HepG2 (cell line): ENCODE data around the gene GTF2H3. TPM values are rescaled to one million over a fixed set of nuclear protein-coding genes. Genes with fewer than 3 reads are reported as not detected.
A peak's percentile ranks its signal among the peaks of the same experiment; 100 is the strongest.

Source experiments
- ARNT ChIP-seq: fragments of 450-650 bp; IDR thresholded peaks from 2 replicates; pipeline ENCODE4 v1.6.1; 2017
- DNMT3B ChIP-seq: conservative IDR thresholded peaks from 2 replicates; pipeline ENCODE4 v1.6.1; 2016; ENCODE audit warnings: missing biosample characterization, control low read depth
- EEA1 ChIP-seq: sonication (generic); formaldehyde crosslinking; IDR thresholded peaks from 2 replicates; pipeline ENCODE4 v1.5.1; 2020; ENCODE audit warnings: mild to moderate bottlenecking, missing genetic modification reagents, borderline replicate concordance
- HCFC1 ChIP-seq: fragments of 150-350 bp; IDR thresholded peaks from 2 replicates; pipeline ENCODE4 v1.6.1; 2014; ENCODE audit warnings: low read depth, low read length
- HDAC1 ChIP-seq: sonication (generic); formaldehyde crosslinking; IDR thresholded peaks from 2 replicates; pipeline ENCODE4 v1.5.1; 2020; ENCODE audit warnings: mild to moderate bottlenecking, missing genetic modification reagents
- IKZF4 ChIP-seq: sonication (generic); formaldehyde crosslinking; IDR thresholded peaks from 2 replicates; pipeline ENCODE4 v1.5.1; 2020; ENCODE audit warnings: borderline replicate concordance, mild to moderate bottlenecking, low read depth, missing genetic modification reagents; ENCODE audit errors: not compliant biosample characterization
- JUN ChIP-seq: sonication (generic); formaldehyde crosslinking; IDR thresholded peaks from 2 replicates; pipeline ENCODE4 v1.4.0; 2020; ENCODE audit warnings: mild to moderate bottlenecking, missing genetic modification reagents
- NBN ChIP-seq: fragments of 450-650 bp; conservative IDR thresholded peaks from 2 replicates; pipeline ENCODE4 v1.6.1; 2017
- NFE2L2 ChIP-seq: fragments of 150-350 bp; IDR thresholded peaks from 2 replicates; pipeline ENCODE4 v1.6.1; 2014; ENCODE audit warnings: low read length
- NR2F1 ChIP-seq, 2 experiments: fragments of 450-650 bp in 1 of 2; formaldehyde crosslinking in 1 of 2; IDR thresholded peaks; 2 replicates each; pipeline versions ENCODE4 v1.5.0 to v1.6.1; 2016 to 2020; ENCODE audit warnings: mild to moderate bottlenecking in 1 of 2, missing compliant biosample characterization in 1 of 2, missing genetic modification reagents in 1 of 2, moderate library complexity in 1 of 2
- REPIN1 ChIP-seq: sonication (generic); formaldehyde crosslinking; IDR thresholded peaks from 2 replicates; pipeline ENCODE4 v1.8.0; 2022; ENCODE audit warnings: missing genetic modification reagents, low read depth, mild to moderate bottlenecking, borderline replicate concordance
- SAP130 ChIP-seq: IDR thresholded peaks from 2 replicates; pipeline ENCODE4 v1.6.1; 2016; ENCODE audit warnings: low read depth
- TGIF2 ChIP-seq: IDR thresholded peaks from 2 replicates; pipeline ENCODE4 v1.6.1; 2016; ENCODE audit warnings: control low read depth, missing compliant biosample characterization
- ZKSCAN5 ChIP-seq: sonication (generic); formaldehyde crosslinking; IDR thresholded peaks from 2 replicates; pipeline ENCODE4 v1.5.1; 2020; ENCODE audit warnings: mild to moderate bottlenecking, missing genetic modification reagents
- ZNF282 ChIP-seq: fragments of 450-650 bp; IDR thresholded peaks from 2 replicates; pipeline ENCODE4 v1.6.1; 2018; ENCODE audit not compliant: partially characterized antibody
- ZNF407 ChIP-seq: sonication (generic); formaldehyde crosslinking; IDR thresholded peaks from one replicate; pipeline ENCODE4 v1.5.1; 2020; ENCODE audit warnings: mild to moderate bottlenecking, missing genetic modification reagents; ENCODE audit errors: not compliant biosample characterization
- ZNF564 ChIP-seq: sonication (generic); formaldehyde crosslinking; IDR thresholded peaks from 2 replicates; pipeline ENCODE4 v1.8.1; 2023; ENCODE audit warnings: mild to moderate bottlenecking, missing genetic modification reagents
- ZNF605 ChIP-seq: sonication (generic); formaldehyde crosslinking; IDR thresholded peaks from 2 replicates; pipeline ENCODE4 v1.8.0; 2022; ENCODE audit warnings: mild to moderate bottlenecking, missing genetic modification reagents
- ZNF660 ChIP-seq: sonication (generic); formaldehyde crosslinking; IDR thresholded peaks from 2 replicates; pipeline ENCODE4 v1.5.1; 2020; ENCODE audit warnings: mild to moderate bottlenecking, low read depth, missing genetic modification reagents, borderline replicate concordance
- ZNF740 ChIP-seq: sonication (generic); formaldehyde crosslinking; IDR thresholded peaks from 2 replicates; pipeline ENCODE4 v1.4.0; 2020; ENCODE audit warnings: missing genetic modification reagents
- ZNF777 ChIP-seq: sonication (generic); formaldehyde crosslinking; IDR thresholded peaks from 2 replicates; pipeline ENCODE4 v1.4.0; 2020; ENCODE audit warnings: missing genetic modification reagents
- ZNF891 ChIP-seq: sonication (generic); formaldehyde crosslinking; IDR thresholded peaks from 2 replicates; pipeline ENCODE4 v1.5.0; 2020; ENCODE audit warnings: mild to moderate bottlenecking, missing genetic modification reagents
- polyA plus RNA-seq, 8 experiments: library from polyadenylated mRNA; depleted of rRNA in 3 of 8; stranded (reverse) in 7 of 8; unstranded in 1 of 8; fragments of >200 nt; fragmentation: Illumina TruSeq in 4 of 8; extraction: Trizol in 4 of 8; gene quantifications; 2 replicates each; pipeline versions ENCODE4 v1.2.1 to v1.2.3, GENCODE V29; 2011 to 2016; ENCODE audit warnings: low read depth in 4 of 8, missing spikeins in 1 of 8, mixed read lengths in 1 of 8; ENCODE audit not compliant: insufficient read depth in 1 of 8
- total RNA-seq, 5 experiments: library from RNA; depleted of rRNA; stranded (reverse); fragments of >200 nt; fragmentation: Illumina TruSeq; extraction: Trizol; gene quantifications; 2 replicates each; pipeline ENCODE4 v1.2.3, GENCODE V29; 2016; ENCODE audit warnings: low read depth in 1 of 5

GTF2H3 gene
- total and polyA plus RNA-seq, 2 of the 13 experiments (the other 11 are each of a cell fraction or from before 2014, with no cell fraction given), result 35.8 to 58.8 TPM

GRCh38 chr12:123601602-123602489 lies 31.8 kb upstream of the GTF2H3 start, which contains the start of gene DDX55 (continued):
- TF ChIP-seq SAP130 (peak; percentile 99), ZKSCAN5 (no peak), ZNF740 (peak; percentile 99), ZNF891 (CRISPR knock-in tag) (peak; percentile 24; the same call in 1 of the 2 replicates), HCFC1 (peak; percentile 76), NR2F1 (CRISPR knock-in tag; IDR thresholded peaks at IDR 0.05) (no peak), NFE2L2 (no peak), JUN (peak; percentile 44; the same call in 1 of the 2 replicates), DNMT3B (peak; percentile 80; the same call in 1 of the 2 replicates), EEA1 (CRISPR knock-in tag) (peak; percentile 96), ZNF777 (CRISPR knock-in tag) (peak; percentile 61), ZNF564 (CRISPR knock-in tag) (peak; percentile 70; the same call in 1 of the 2 replicates), TGIF2 (peak; percentile 96), ZNF605 (CRISPR knock-in tag) (peak; percentile 86; the same call in 1 of the 2 replicates), HDAC1 (CRISPR knock-in tag) (peak; percentile 100), IKZF4 (peak; percentile 92), ZNF407 (CRISPR knock-in tag) (peak; percentile 99), ZNF660 (CRISPR knock-in tag) (no peak), ZNF282 (no peak), NBN (no peak), REPIN1 (peak; percentile 93; the same call in 1 of the 2 replicates), ARNT (no peak)
